Choroid plexus epithelial cell (primary cell): ENCODE results near the gene MEIS2.

Experiments
- DNase-seq: peaks from one replicate; pipeline ENCODE4 v3.0.0-alpha.2; 2010; ENCODE audit warnings: low read depth
- H3K4me3 ChIP-seq: 2 replicates; pipeline ENCODE4 v1.5.1; 2011; ENCODE audit warnings: low read depth, mild to moderate bottlenecking, control low read depth, low read length, moderate library complexity
- CTCF ChIP-seq: conservative IDR thresholded peaks from 2 replicates; pipeline ENCODE4 v1.5.1; 2011; ENCODE audit warnings: low read depth, mild to moderate bottlenecking, control low read depth, inconsistent platforms, low read length, moderate library complexity

Gene MEIS2

GRCh38 chr15:37086521-37086920 is 13.8 kb downstream of the MEIS2 start:
- no peak overlapping the region for H3K4me3 ChIP-seq
- no peak for DNase-seq
- no peak for TF ChIP-seq CTCF

- no peak for DNase-seq
- H3K4me3 ChIP-seq = no peak overlapping the region
- no peak for TF ChIP-seq CTCF
Observed at GRCh38 chr15:37086120-37086519, 14.2 kb downstream of the MEIS2 start.

- no peak for DNase-seq
- no peak overlapping the region for H3K4me3 ChIP-seq
- TF ChIP-seq CTCF = no peak
Observed at GRCh38 chr15:37084602-37085001, 15.7 kb downstream of the MEIS2 start.

GRCh38 chr15:37083610-37084009 is 16.7 kb downstream of the MEIS2 start:
- H3K4me3 ChIP-seq = no peak overlapping the region
- DNase-seq = peak; percentile 87
- no peak for TF ChIP-seq CTCF

- TF ChIP-seq CTCF = no peak
- no peak overlapping the region for H3K4me3 ChIP-seq
Observed at GRCh38 chr15:37081983-37082382, 18.4 kb downstream of the MEIS2 start.

GRCh38 chr15:37080261-37080921 is 20.0 kb downstream of the MEIS2 start:
- H3K4me3 ChIP-seq = no peak overlapping the region
- TF ChIP-seq CTCF = no peak
- no peak for DNase-seq

More at GRCh38 chr15:37081983-37082382, 18.4 kb downstream of the MEIS2 start:
- DNase-seq = peak; percentile 85

- DNase-seq = peak; percentile 78
- no peak overlapping the region for H3K4me3 ChIP-seq
- TF ChIP-seq CTCF = no peak
Observed at GRCh38 chr15:37079726-37080125, 20.6 kb downstream of the MEIS2 start.
